ENCODE measurements around the gene CXorf65. TPM values are rescaled to one million over a fixed set of nuclear protein-coding genes. Genes with fewer than 3 reads are reported as not detected.

Gene CXorf65
- total RNA-seq, 4 donors from 2014 or later, result not detected

- Histone ChIP-seq H3K4me3 (peak overlapping the region; percentile 60), H3K36me3 (no peaks in the 10 kb centered on the region), H3K4me1 (peaks cover 20% of the 10 kb centered on the region), H3K27ac (no peak overlapping the region), H3K27me3 (no peaks in the 10 kb centered on the region), H3K9me3 (no peaks in the 10 kb centered on the region)
- no peak for TF ChIP-seq POLR2A (IDR thresholded peaks at IDR 0.05)
- TF ChIP-seq EP300 (IDR thresholded peaks at IDR 0.05), result no peak
- TF ChIP-seq POLR2AphosphoS5 (IDR thresholded peaks at IDR 0.05), result no peak
- no peak for TF ChIP-seq CTCF (IDR thresholded peaks at IDR 0.05)
- DNase-seq (ENCODE audit: low spot score in 2 of 2), result no peak
- WGBS, result 31% methylated on average over 6 of the region's 6 CpGs
These were observed 11.5 kb downstream of the CXorf65 start for GRCh38 chrX:71095033-71095432.

DNA sequence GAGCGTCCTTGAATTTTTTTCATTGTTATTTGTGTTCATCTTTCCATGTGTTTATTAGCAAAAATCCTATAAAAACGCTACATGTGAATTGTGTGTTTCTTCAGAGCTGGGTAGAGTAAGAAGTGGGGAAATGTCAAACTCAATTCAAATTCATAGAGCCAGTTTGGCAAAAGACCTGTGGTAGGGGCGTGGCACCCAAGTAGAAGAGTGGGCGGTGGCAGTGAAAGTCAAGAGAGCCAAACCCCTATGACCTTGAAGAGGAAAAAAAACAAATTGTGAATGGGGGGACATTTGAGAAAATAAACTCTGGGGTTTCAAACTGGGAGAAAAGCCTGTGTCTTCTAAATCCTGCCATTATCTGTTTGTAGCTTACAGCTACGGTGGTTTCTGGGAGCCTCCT lies 15.3 kb downstream of the CXorf65 start:
- Histone ChIP-seq H3K36me3 (no peaks in the 10 kb centered on the region), H3K4me1 (peaks cover 7% of the 10 kb centered on the region), H3K4me3 (no peak overlapping the region), H3K9me3 (no peaks in the 10 kb centered on the region), H3K27ac (no peak overlapping the region), H3K27me3 (no peaks in the 10 kb centered on the region)
- 71% methylated on average over 5 of the region's 5 CpGs for WGBS
- no peak for DNase-seq (ENCODE audit: low spot score in 2 of 2)
- no peak for TF ChIP-seq POLR2AphosphoS5 (IDR thresholded peaks at IDR 0.05)
- TF ChIP-seq EP300 (IDR thresholded peaks at IDR 0.05), result no peak
- no peak for TF ChIP-seq POLR2A (IDR thresholded peaks at IDR 0.05)
- no peak for TF ChIP-seq CTCF (IDR thresholded peaks at IDR 0.05)

DNA sequence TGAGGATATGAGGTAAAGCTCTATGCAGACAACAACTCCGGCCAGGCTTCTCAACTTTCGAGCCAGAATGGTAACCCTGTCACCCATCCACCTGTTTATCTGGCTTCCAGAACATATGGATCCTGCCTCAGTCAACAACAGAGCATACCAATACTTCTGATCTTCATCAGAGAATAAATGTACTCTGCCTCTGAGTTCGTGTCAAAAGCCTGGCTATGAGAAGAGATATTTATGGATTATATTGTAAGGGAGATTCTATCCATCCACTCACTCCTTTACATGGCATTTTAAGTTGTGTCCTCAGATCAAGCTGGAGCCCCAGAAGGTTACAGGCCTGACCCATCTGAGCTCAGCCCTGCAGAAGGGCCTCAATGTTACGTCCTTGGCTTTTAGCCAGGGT lies 20.6 kb downstream of the CXorf65 start:
- no peaks in the 10 kb centered on the region for H3K4me1 ChIP-seq
- DNase-seq (ENCODE audit: low spot score in 2 of 2), result no peak
- no peaks in the 10 kb centered on the region for H3K36me3 ChIP-seq
- no peaks in the 10 kb centered on the region for H3K27me3 ChIP-seq
- H3K27ac ChIP-seq, result no peak overlapping the region
- no peaks in the 10 kb centered on the region for H3K9me3 ChIP-seq
- TF ChIP-seq EP300 (IDR thresholded peaks at IDR 0.05) (no peak), POLR2A (IDR thresholded peaks at IDR 0.05) (no peak), CTCF (IDR thresholded peaks at IDR 0.05) (no peak), POLR2AphosphoS5 (IDR thresholded peaks at IDR 0.05) (no peak)
- no peak overlapping the region for H3K4me3 ChIP-seq
- WGBS, result 50% methylated on average over 4 of the region's 4 CpGs

GRCh38 chrX:71082822-71083221 lies 23.7 kb downstream of the CXorf65 start:
- Histone ChIP-seq H3K9me3 (no peaks in the 10 kb centered on the region), H3K36me3 (no peaks in the 10 kb centered on the region), H3K4me3 (no peak overlapping the region), H3K27me3 (no peaks in the 10 kb centered on the region), H3K27ac (no peak overlapping the region), H3K4me1 (no peaks in the 10 kb centered on the region)
- WGBS, result 70% methylated on average over 4 of the region's 4 CpGs
- no peak for DNase-seq (ENCODE audit: low spot score in 2 of 2)
- TF ChIP-seq EP300 (IDR thresholded peaks at IDR 0.05), result no peak
- no peak for TF ChIP-seq POLR2A (IDR thresholded peaks at IDR 0.05)
- TF ChIP-seq CTCF (IDR thresholded peaks at IDR 0.05), result no peak
- no peak for TF ChIP-seq POLR2AphosphoS5 (IDR thresholded peaks at IDR 0.05)

GRCh38 chrX:71082124-71082647 lies 24.4 kb downstream of the CXorf65 start:
- Histone ChIP-seq H3K9me3 (no peaks in the 10 kb centered on the region), H3K27me3 (no peaks in the 10 kb centered on the region), H3K27ac (no peak overlapping the region), H3K4me3 (no peak overlapping the region), H3K4me1 (no peaks in the 10 kb centered on the region), H3K36me3 (no peaks in the 10 kb centered on the region)
- DNase-seq (ENCODE audit: low spot score in 2 of 2), result no peak
- no peak for TF ChIP-seq POLR2A (IDR thresholded peaks at IDR 0.05)
- TF ChIP-seq EP300 (IDR thresholded peaks at IDR 0.05), result no peak
- TF ChIP-seq CTCF (IDR thresholded peaks at IDR 0.05), result no peak
- TF ChIP-seq POLR2AphosphoS5 (IDR thresholded peaks at IDR 0.05), result no peak
- WGBS, result 79% methylated on average over 5 of the region's 5 CpGs
